GM21381 (cell line): Measurements from ENCODE around the gene FGL2.
"Not testable (repeated sequence)": the region's sequence is repeated elsewhere in the genome, so short reads cannot be mapped to it uniquely, and the experiment has no call there.

ENCODE experiments used
- ATAC-seq: cut with Tn5 transposase; IDR thresholded peaks from one replicate; pipeline ENCODE4 v1.9.1; 2021; ENCODE audit warnings: mild to moderate bottlenecking, moderate library complexity; ENCODE audit not compliant: unreplicated experiment

Gene FGL2

GRCh38 chr7:77216181-77216845 lies 16.7 kb upstream of the FGL2 start:
- no peak for ATAC-seq

GRCh38 chr7:77209479-77210139 lies 10.0 kb upstream of the FGL2 start:
- no peak for ATAC-seq

- ATAC-seq = no peak
Measured at GRCh38 chr7:77208416-77208815, 8.8 kb upstream of the FGL2 start.

- no peak for ATAC-seq
Measured at GRCh38 chr7:77205706-77206105, 6.1 kb upstream of the FGL2 start.

GRCh38 chr7:77202481-77202976 lies 2.9 kb upstream of the FGL2 start:
- ATAC-seq = peak; percentile 95

GRCh38 chr7:77200542-77200941 lies 923 bp upstream of the FGL2 start:
- no peak for ATAC-seq

GRCh38 chr7:77197141-77197540 lies 2.5 kb downstream of the FGL2 start:
- ATAC-seq = no peak

- no peak for ATAC-seq
Measured at GRCh38 chr7:77188731-77189437, 10.7 kb downstream of the FGL2 start.

GRCh38 chr7:77185866-77186265 lies 13.8 kb downstream of the FGL2 start:
- no peak for ATAC-seq

- ATAC-seq = no peak
Measured at GRCh38 chr7:77184990-77185389, 14.6 kb downstream of the FGL2 start.

- ATAC-seq = no peak
Measured at GRCh38 chr7:77184463-77184862, 15.2 kb downstream of the FGL2 start.

GRCh38 chr7:77182261-77182660 lies 17.4 kb downstream of the FGL2 start:
- ATAC-seq = no peak

GRCh38 chr7:77181734-77182133 lies 17.9 kb downstream of the FGL2 start:
- no peak for ATAC-seq

GRCh38 chr7:77181015-77181595 lies 18.5 kb downstream of the FGL2 start:
- no peak for ATAC-seq

- not testable (repeated sequence) for ATAC-seq
Measured at GRCh38 chr7:77178024-77178423, 21.6 kb downstream of the FGL2 start.

- not testable (repeated sequence) for ATAC-seq
Measured at GRCh38 chr7:77177321-77177904, 22.2 kb downstream of the FGL2 start.

- peak; percentile 75 for ATAC-seq
Measured at GRCh38 chr7:77175274-77175800, 24.3 kb downstream of the FGL2 start.

- not testable (repeated sequence) for ATAC-seq
Measured at GRCh38 chr7:77174418-77174817, 25.2 kb downstream of the FGL2 start.

GRCh38 chr7:77172437-77173172 lies 27.0 kb downstream of the FGL2 start:
- not testable (repeated sequence) for ATAC-seq

GRCh38 chr7:77171073-77171472 lies 28.5 kb downstream of the FGL2 start:
- ATAC-seq = not testable (repeated sequence)
